CD8-positive, alpha-beta memory T cell (primary cell): Measurements from ENCODE around the gene TMEM253. TPM values are rescaled to one million over a fixed set of nuclear protein-coding genes. Genes with fewer than 3 reads are reported as not detected.
A peak's percentile ranks its signal among the peaks of the same experiment; 100 is the strongest.

Experiments
- CTCF ChIA-PET: fragments of 350-600 bp; sonication (Branson Sonifier 250); formaldehyde crosslinking; loops from one replicate; lab custom pipeline; 2021; ENCODE audit warnings: antibody characterized with exemption; lab: Charles Lee
- POLR2A ChIA-PET: fragments of 350-600 bp; sonication (Branson Sonifier 250); formaldehyde crosslinking; loops from one replicate; lab custom pipeline; 2021; ENCODE audit warnings: antibody characterized with exemption; lab: Charles Lee
- DNase-seq, 5 donors: peaks; one replicate each; pipeline versions ENCODE4 v3.0.0 to v3.0.0-alpha.2; 2020 to 2022; ENCODE audit warnings: mixed read lengths in 1 of 5
- H3K27ac ChIP-seq: one replicate; pipeline ENCODE4 v1.7.0; 2013; ENCODE audit warnings: low read depth, mild to moderate bottlenecking, low read length, moderate library complexity
- H3K27me3 ChIP-seq: 2 replicates; pipeline ENCODE4 v1.7.0; 2013; ENCODE audit warnings: low read length, mild to moderate bottlenecking; ENCODE audit not compliant: insufficient read depth, poor library complexity, severe bottlenecking
- H3K36me3 ChIP-seq: 2 replicates; pipeline ENCODE4 v1.7.0; 2013; ENCODE audit warnings: mild to moderate bottlenecking, low read length, moderate library complexity; ENCODE audit not compliant: insufficient read depth
- H3K4me1 ChIP-seq: 2 replicates; pipeline ENCODE4 v1.7.0; 2013; ENCODE audit warnings: mild to moderate bottlenecking, low read length, moderate library complexity; ENCODE audit not compliant: insufficient read depth
- H3K4me3 ChIP-seq: 2 replicates; pipeline ENCODE4 v1.7.0; 2013; ENCODE audit warnings: mild to moderate bottlenecking, low read length
- H3K9me3 ChIP-seq: 2 replicates; pipeline ENCODE4 v1.7.0; 2013; ENCODE audit warnings: mild to moderate bottlenecking, low read length
- H3K27ac Mint-ChIP-seq, 8 donors: one replicate each; pipeline ENCODE4 v1.8.0; 2020 to 2021; ENCODE audit warnings: mixed read lengths in 8 of 8, mild to moderate bottlenecking in 6 of 8, inconsistent platforms in 3 of 8, moderate library complexity in 3 of 8
- H3K27me3 Mint-ChIP-seq, 2 donors: one replicate each; pipeline ENCODE4 v1.8.0; 2020 to 2021; ENCODE audit warnings: mixed read lengths in 2 of 2, mild to moderate bottlenecking in 1 of 2, moderate library complexity in 1 of 2
- H3K36me3 Mint-ChIP-seq, 3 donors: one replicate each; pipeline ENCODE4 v1.8.0; 2020 to 2021; ENCODE audit warnings: mixed read lengths in 3 of 3, inconsistent platforms in 1 of 3, mild to moderate bottlenecking in 1 of 3
- H3K4me1 Mint-ChIP-seq, 3 donors: one replicate each; pipeline ENCODE4 v1.8.0; 2020 to 2021; ENCODE audit warnings: mixed read lengths in 3 of 3, inconsistent platforms in 1 of 3, mild to moderate bottlenecking in 1 of 3
- H3K4me3 Mint-ChIP-seq, 7 donors: one replicate each; pipeline ENCODE4 v1.8.0; 2020 to 2021; ENCODE audit warnings: mixed read lengths in 7 of 7, mild to moderate bottlenecking in 6 of 7, moderate library complexity in 4 of 7, inconsistent platforms in 2 of 7
- H3K9me3 Mint-ChIP-seq, 5 donors: one replicate each; pipeline ENCODE4 v1.8.0; 2020 to 2022; ENCODE audit warnings: mixed read lengths in 5 of 5, mild to moderate bottlenecking in 3 of 5, moderate library complexity in 2 of 5, inconsistent platforms in 1 of 5
- polyA plus RNA-seq: library from polyadenylated mRNA; unstranded; fragments of 300-500 nt; fragmentation: Illumina TruSeq; gene quantifications from one replicate; pipeline ENCODE4 v1.2.3, GENCODE V29; 2021
- total RNA-seq, 2 experiments: library from RNA; stranded (reverse); gene quantifications; one replicate each; pipeline ENCODE4 v1.2.3, GENCODE V29; 2021

TMEM253 gene
- total and polyA plus RNA-seq, 3 experiments from 2014 or later: not detected

GRCh38 chr14:21089877-21090193 is 11.0 kb upstream of the TMEM253 start:
- Histone ChIP-seq H3K9me3 (no peaks in the 10 kb centered on the region), H3K4me3 (no peak overlapping the region), H3K4me1 (peaks cover 18% of the 10 kb centered on the region), H3K36me3 (no peaks in the 10 kb centered on the region), H3K27ac (no peak overlapping the region), H3K27me3 (no peaks in the 10 kb centered on the region)
- CTCF ChIA-PET: interaction anchor here (0.9 to 5.5 kb wide), 5 partner anchors 12 to 75 kb away, joined by 3 to 89 read pairs (median 5); partner anchors contain the start of gene TMEM253
- no peak overlapping the region for H3K4me3 Mint-ChIP-seq
- no peak for DNase-seq
- peaks cover 0 to 1% (median 0%) of the 10 kb centered on the region in 3 donors for H3K36me3 Mint-ChIP-seq
- peak overlapping the region in 7 of 8 donors; percentile 63 to 99 (median 93) for H3K27ac Mint-ChIP-seq
- no peaks in the 10 kb centered on the region for H3K27me3 Mint-ChIP-seq
- POLR2A ChIA-PET: no interaction called here
- no peaks in the 10 kb centered on the region for H3K9me3 Mint-ChIP-seq
- H3K4me1 Mint-ChIP-seq: peaks cover 25 to 39% (median 34%) of the 10 kb centered on the region in 3 donors

- ChIA-PET POLR2A (no interaction called here), CTCF (interaction anchor here (0.8 to 5.5 kb wide), 4 partner anchors 13 to 75 kb away, joined by 3 to 89 read pairs (median 15); partner anchors contain the start of gene TMEM253)
- Histone ChIP-seq H3K4me1 (peaks cover 18% of the 10 kb centered on the region), H3K4me3 (no peak overlapping the region), H3K27ac (no peak overlapping the region), H3K27me3 (no peaks in the 10 kb centered on the region), H3K9me3 (no peaks in the 10 kb centered on the region), H3K36me3 (no peaks in the 10 kb centered on the region)
- no peaks in the 10 kb centered on the region for H3K27me3 Mint-ChIP-seq
- peaks cover 0 to 1% (median 0%) of the 10 kb centered on the region in 3 donors for H3K36me3 Mint-ChIP-seq
- no peaks in the 10 kb centered on the region for H3K9me3 Mint-ChIP-seq
- H3K4me3 Mint-ChIP-seq: no peak overlapping the region
- H3K27ac Mint-ChIP-seq: peak overlapping the region in 7 of 8 donors; percentile 54 to 97 (median 75)
- peak in 1 of 5 donors; percentile 51 for DNase-seq
- H3K4me1 Mint-ChIP-seq: peaks cover 25 to 39% (median 34%) of the 10 kb centered on the region in 3 donors
These were observed 10.5 kb upstream of the TMEM253 start for GRCh38 chr14:21090194-21090939.

- POLR2A ChIA-PET: interaction anchor here (1.6 kb wide), 1 partner anchor 23 kb away, joined by 4 read pairs; no protein-coding TSS in a partner anchor
- CTCF ChIA-PET: interaction anchor here (0.8 to 7.8 kb wide), 13 partner anchors 9 to 83 kb away, joined by 3 to 195 read pairs (median 8); partner anchors contain the start of genes RNASE13 and TMEM253
These were observed 9.8 kb upstream of the TMEM253 start for GRCh38 chr14:21090940-21091663.

GRCh38 chr14:21091821-21092272 is 9.0 kb upstream of the TMEM253 start:
- CTCF ChIA-PET: interaction anchor here (0.8 to 7.8 kb wide), 21 partner anchors 8 to 97 kb away, joined by 3 to 195 read pairs (median 6); partner anchors contain the start of genes ARHGEF40, RNASE13 and TMEM253
- no peak for DNase-seq
- POLR2A ChIA-PET: interaction anchor here (1.2 to 2.3 kb wide), 3 partner anchors 12 to 77 kb away, joined by 3 to 11 read pairs (median 4); no protein-coding TSS in a partner anchor
- no peak overlapping the region for H3K27ac ChIP-seq
- peaks cover 15% of the 10 kb centered on the region for H3K4me1 ChIP-seq
- no peaks in the 10 kb centered on the region for H3K9me3 Mint-ChIP-seq
- H3K4me3 Mint-ChIP-seq: no peak overlapping the region
- H3K4me3 ChIP-seq: no peak overlapping the region
- no peaks in the 10 kb centered on the region for H3K27me3 ChIP-seq
- H3K27me3 Mint-ChIP-seq: no peaks in the 10 kb centered on the region
- H3K9me3 ChIP-seq: no peaks in the 10 kb centered on the region
- H3K4me1 Mint-ChIP-seq: peaks cover 20 to 33% (median 29%) of the 10 kb centered on the region in 3 donors
- no peaks in the 10 kb centered on the region for H3K36me3 ChIP-seq
- peaks cover 0 to 1% (median 0%) of the 10 kb centered on the region in 3 donors for H3K36me3 Mint-ChIP-seq
- peak overlapping the region in 2 of 8 donors; percentile 66 to 75 for H3K27ac Mint-ChIP-seq

More at GRCh38 chr14:21090940-21091663, 9.8 kb upstream of the TMEM253 start:
- Mint-ChIP-seq H3K9me3 (no peaks in the 10 kb centered on the region), H3K4me3 (no peak overlapping the region), H3K4me1 (peaks cover 25 to 35% (median 34%) of the 10 kb centered on the region in 3 donors), H3K36me3 (peaks cover 0 to 1% (median 0%) of the 10 kb centered on the region in 3 donors), H3K27me3 (no peaks in the 10 kb centered on the region), H3K27ac (peak overlapping the region in 5 of 8 donors; percentile 56 to 86 (median 66))
- H3K27me3 ChIP-seq: no peaks in the 10 kb centered on the region
- no peak overlapping the region for H3K27ac ChIP-seq
- H3K9me3 ChIP-seq: no peaks in the 10 kb centered on the region
- H3K4me1 ChIP-seq: peaks cover 18% of the 10 kb centered on the region
- no peaks in the 10 kb centered on the region for H3K36me3 ChIP-seq
- no peak overlapping the region for H3K4me3 ChIP-seq
- no peak for DNase-seq

GRCh38 chr14:21092273-21093011 is 8.4 kb upstream of the TMEM253 start:
- no peaks in the 10 kb centered on the region for H3K9me3 ChIP-seq

GRCh38 chr14:21093018-21093417 is 7.8 kb upstream of the TMEM253 start:
- H3K4me1 ChIP-seq: peaks cover 4% of the 10 kb centered on the region
- no peaks in the 10 kb centered on the region for H3K27me3 Mint-ChIP-seq
- no peak overlapping the region for H3K4me3 ChIP-seq
- H3K4me3 Mint-ChIP-seq: peak overlapping the region in 1 of 7 donors; percentile 81
- DNase-seq: no peak
- H3K9me3 Mint-ChIP-seq: no peaks in the 10 kb centered on the region
- H3K36me3 Mint-ChIP-seq: peaks cover 0 to 1% (median 0%) of the 10 kb centered on the region in 3 donors
- ChIA-PET CTCF (interaction anchor here (0.9 to 7.8 kb wide), 26 partner anchors 9 to 120 kb away, joined by 3 to 195 read pairs (median 6); partner anchors contain the start of genes ARHGEF40, RNASE13 and TMEM253), POLR2A (interaction anchor here (1.1 to 2.3 kb wide), 4 partner anchors 11 to 78 kb away, joined by 3 to 11 read pairs (median 4); partner anchors contain the start of gene ARHGEF40)
- no peak overlapping the region for H3K27ac Mint-ChIP-seq
- H3K36me3 ChIP-seq: no peaks in the 10 kb centered on the region
- H3K27me3 ChIP-seq: no peaks in the 10 kb centered on the region
- no peaks in the 10 kb centered on the region for H3K9me3 ChIP-seq
- H3K27ac ChIP-seq: no peak overlapping the region
- peaks cover 14 to 29% (median 17%) of the 10 kb centered on the region in 3 donors for H3K4me1 Mint-ChIP-seq

More at GRCh38 chr14:21092273-21093011, 8.4 kb upstream of the TMEM253 start:
- Histone ChIP-seq H3K4me1 (peaks cover 9% of the 10 kb centered on the region), H3K27ac (no peak overlapping the region), H3K4me3 (no peak overlapping the region), H3K27me3 (no peaks in the 10 kb centered on the region), H3K36me3 (no peaks in the 10 kb centered on the region)
- CTCF ChIA-PET: interaction anchor here (0.8 to 7.8 kb wide), 29 partner anchors 8 to 120 kb away, joined by 3 to 195 read pairs (median 5); partner anchors contain the start of genes ARHGEF40, RNASE13 and TMEM253
- peaks cover 0 to 1% (median 0%) of the 10 kb centered on the region in 3 donors for H3K36me3 Mint-ChIP-seq
- POLR2A ChIA-PET: interaction anchor here (1.1 to 2.3 kb wide), 4 partner anchors 12 to 78 kb away, joined by 3 to 11 read pairs (median 4); partner anchors contain the start of gene ARHGEF40
- peaks cover 19 to 34% (median 23%) of the 10 kb centered on the region in 3 donors for H3K4me1 Mint-ChIP-seq
- DNase-seq: peak; percentile 86 to 93 (median 88)
- H3K9me3 Mint-ChIP-seq: no peaks in the 10 kb centered on the region
- H3K27me3 Mint-ChIP-seq: no peaks in the 10 kb centered on the region
- peak overlapping the region in 7 of 8 donors; percentile 52 to 94 (median 86) for H3K27ac Mint-ChIP-seq
- no peak overlapping the region for H3K4me3 Mint-ChIP-seq
